HepG2 (cell line): ENCODE results near the gene KCNH1. TPM values are rescaled to one million over a fixed set of nuclear protein-coding genes. Genes with fewer than 3 reads are reported as not detected.

ENCODE experiments used
- ATAC-seq: fragments of 200-7000 bp; cut with Tn5 transposase; 3 replicates; pipeline ENCODE4 v1.9.1; 2020; ENCODE audit warnings: mild to moderate bottlenecking, moderate library complexity
- BruUV-seq: library from RNA; stranded (reverse); fragments of 400-500 nt; replicated peaks from 2 replicates; lab custom pipeline; 2021; lab: Mats Ljungman, UMichigan
- CTCF ChIA-PET: fragments of 300-600 bp; formaldehyde crosslinking; extraction: SDS; loops from one replicate; lab custom pipeline; 2021; ENCODE audit warnings: low total read pairs, inconsistent platforms, low intra/inter-chr PET ratio; lab: Yijun Ruan, JAX
- POLR2A ChIA-PET: fragments of 350-600 bp; sonication (Branson Sonifier 250); formaldehyde crosslinking; loops from one replicate; lab custom pipeline; 2020; ENCODE audit warnings: antibody characterized with exemption, inconsistent platforms; lab: Yijun Ruan, JAX
- DNase-seq: peaks from one replicate; pipeline ENCODE4 v3.0.0-alpha.2; 2015; ENCODE audit warnings: low spot score
- FAIRE-seq: peaks from 3 replicates; lab custom pipeline; 2011; peaks lifted over from hg19 to GRCh38; lab: Jason Lieb, UNC
- H2AFZ ChIP-seq: one replicate; pipeline ENCODE4 v1.6.1; 2011; ENCODE audit warnings: low read length, inconsistent platforms
- H3K27ac ChIP-seq: fragments of 300-600 bp; 3 replicates; pipeline ENCODE4 v1.8.0; 2011; ENCODE audit warnings: mixed run types, mild to moderate bottlenecking, mixed read lengths, low read length, inconsistent platforms; ENCODE audit not compliant: insufficient read depth; ENCODE audit errors: extremely low read length
- H3K27me3 ChIP-seq, 2 experiments: fragments of 200-600 bp in 1 of 2; 2 replicates in 1 of 2; 3 replicates in 1 of 2; pipeline versions ENCODE4 v1.6.0 to v1.8.0; 2011; ENCODE audit warnings: low read length in 2 of 2, mild to moderate bottlenecking in 2 of 2, moderate library complexity in 2 of 2, inconsistent platforms in 1 of 2; ENCODE audit not compliant: insufficient read depth in 2 of 2, control insufficient read depth in 1 of 2
- H3K36me3 ChIP-seq, 2 experiments: fragments of 200-600 bp in 1 of 2; replicated peaks in 1 of 2; 2 replicates in 1 of 2; 3 replicates in 1 of 2; pipeline versions ENCODE4 v1.5.1 to v1.8.0; 2011; ENCODE audit warnings: low read length in 2 of 2, inconsistent platforms in 1 of 2; ENCODE audit not compliant: insufficient read depth in 2 of 2, control insufficient read depth in 1 of 2
- H3K4me1 ChIP-seq: 2 replicates; pipeline ENCODE4 v1.5.1; 2012; ENCODE audit warnings: low read length, inconsistent platforms; ENCODE audit not compliant: insufficient read depth
- H3K4me2 ChIP-seq: 2 replicates; pipeline ENCODE4 v1.6.0; 2011; ENCODE audit warnings: low read depth, low read length, inconsistent platforms
- H3K4me3 ChIP-seq, 3 experiments: fragments of 200-600 bp in 1 of 3; sonication (generic), shearing (Covaris generic) in 1 of 3; replicated peaks in 1 of 3; 2 replicates each; pipeline ENCODE4 v1.5.1; 2011 to 2016; ENCODE audit warnings: low read length in 3 of 3, inconsistent platforms in 2 of 3, low read depth in 2 of 3, mild to moderate bottlenecking in 2 of 3, control low read depth in 1 of 3, mixed read lengths in 1 of 3; ENCODE audit not compliant: insufficient read depth in 1 of 3
- H3K79me2 ChIP-seq: one replicate; pipeline ENCODE4 v1.6.1; 2011; ENCODE audit warnings: low read length, inconsistent platforms; ENCODE audit not compliant: insufficient read depth
- H3K9ac ChIP-seq: 2 replicates; pipeline ENCODE4 v1.6.0; 2011; ENCODE audit warnings: mild to moderate bottlenecking, low read depth, low read length, inconsistent platforms; ENCODE audit not compliant: insufficient read depth
- H3K9me3 ChIP-seq: 2 replicates; pipeline ENCODE4 v1.5.1; 2012; ENCODE audit warnings: mild to moderate bottlenecking, low read length
- H4K20me1 ChIP-seq: 2 replicates; pipeline ENCODE4 v1.6.0; 2011; ENCODE audit warnings: inconsistent platforms, mild to moderate bottlenecking, low read length, moderate library complexity; ENCODE audit not compliant: insufficient read depth
- FOXP1 ChIP-seq, 2 experiments: fragments of 450-650 bp in 1 of 2; IDR thresholded peaks; 2 replicates each; pipeline ENCODE4 v1.6.1; 2017 to 2018; ENCODE audit warnings: antibody characterized with exemption in 1 of 2
- HNRNPH1 ChIP-seq: fragments of 200-400 bp; formaldehyde crosslinking; optimal IDR thresholded peaks from 2 replicates; pipeline ENCODE3; 2017; ENCODE audit warnings: mild to moderate bottlenecking, low read depth, low read length
- NFRKB ChIP-seq: fragments of 450-650 bp; IDR thresholded peaks from 2 replicates; pipeline ENCODE4 v1.6.1; 2017
- PAWR ChIP-seq: sonication (generic); formaldehyde crosslinking; IDR thresholded peaks from 2 replicates; pipeline ENCODE4 v1.4.0; 2020; ENCODE audit warnings: missing genetic modification reagents, mild to moderate bottlenecking, borderline replicate concordance
- STAG1 ChIP-seq: sonication (generic); formaldehyde crosslinking; IDR thresholded peaks from 2 replicates; pipeline ENCODE4 v1.4.0; 2020; ENCODE audit warnings: missing genetic modification reagents
- TAF1 ChIP-seq: sonication (generic); formaldehyde crosslinking; IDR thresholded peaks from 2 replicates; pipeline ENCODE4 v1.4.0; 2020; ENCODE audit warnings: missing genetic modification reagents
- TCF12 ChIP-seq, 2 experiments: fragments of 450-650 bp in 1 of 2; sonication (generic) in 1 of 2; formaldehyde crosslinking in 1 of 2; IDR thresholded peaks; 2 replicates each; pipeline versions ENCODE4 v1.6.1 to v1.8.0; 2017 to 2022; ENCODE audit warnings: antibody characterized with exemption in 1 of 2, mild to moderate bottlenecking in 1 of 2, missing genetic modification reagents in 1 of 2, moderate library complexity in 1 of 2
- ZC3H4 ChIP-seq: sonication (generic); formaldehyde crosslinking; IDR thresholded peaks from 2 replicates; pipeline ENCODE4 v1.4.0; 2020; ENCODE audit warnings: missing genetic modification reagents, borderline replicate concordance
- ZNF615 ChIP-seq: sonication (generic); formaldehyde crosslinking; IDR thresholded peaks from 2 replicates; pipeline ENCODE4 v1.5.0; 2020; ENCODE audit warnings: mild to moderate bottlenecking, missing genetic modification reagents, borderline replicate concordance
- ZNF672 ChIP-seq: sonication (generic); formaldehyde crosslinking; IDR thresholded peaks from 2 replicates; pipeline ENCODE4 v1.8.1; 2022; ENCODE audit warnings: missing genetic modification reagents
- ZNF747 ChIP-seq: sonication (generic); formaldehyde crosslinking; IDR thresholded peaks from 2 replicates; pipeline ENCODE4 v1.8.1; 2023; ENCODE audit warnings: missing genetic modification reagents, mild to moderate bottlenecking, borderline replicate concordance
- ZNF772 ChIP-seq: sonication (generic); formaldehyde crosslinking; IDR thresholded peaks from 2 replicates; pipeline ENCODE4 v1.5.0; 2020; ENCODE audit warnings: mild to moderate bottlenecking, missing genetic modification reagents
- WGBS: methylation state at CpG from one replicate; pipeline ENCODE4 v1.1.6; 2017; ENCODE audit warnings: low lambda C conversion rate; 5-methylcytosine and 5-hydroxymethylcytosine counted together
- in situ Hi-C: cut with HindIII; loops from 2 replicates; pipeline ENCODE4 v1.10.0; 2017; ENCODE audit warnings: low pct_unique_long_range_greater_than_20kb; ENCODE audit not compliant: extremely low pct_ligation_motif_present
- intact Hi-C: fragments of 100-400 bp; cut with micrococcal nuclease; formaldehyde crosslinking; loops from one replicate; pipeline ENCODE4 v1.10.0; 2022; ENCODE audit not compliant: unreplicated experiment
- polyA plus RNA-seq, 8 experiments: library from polyadenylated mRNA; depleted of rRNA in 3 of 8; stranded (reverse) in 7 of 8; unstranded in 1 of 8; fragments of >200 nt; fragmentation: Illumina TruSeq in 4 of 8; extraction: Trizol in 4 of 8; gene quantifications; 2 replicates each; pipeline versions ENCODE4 v1.2.1 to v1.2.3, GENCODE V29; 2011 to 2016; ENCODE audit warnings: low read depth in 4 of 8, missing spikeins in 1 of 8, mixed read lengths in 1 of 8; ENCODE audit not compliant: insufficient read depth in 1 of 8
- total RNA-seq, 5 experiments: library from RNA; depleted of rRNA; stranded (reverse); fragments of >200 nt; fragmentation: Illumina TruSeq; extraction: Trizol; gene quantifications; 2 replicates each; pipeline ENCODE4 v1.2.3, GENCODE V29; 2016; ENCODE audit warnings: low read depth in 1 of 5
- TF ChIP-seq, protein P1 (sequence below): IDR thresholded peaks from 2 replicates; pipeline ENCODE4 v1.6.1; 2016; ENCODE audit warnings: missing compliant biosample characterization, missing genetic modification reagents, borderline replicate concordance

The KCNH1 gene
- total and polyA plus RNA-seq, 2 of the 13 experiments (the other 11 are each of a cell fraction or from before 2014, with no cell fraction given), result not detected

- TF ChIP-seq ZNF672 (no peak), PAWR (CRISPR knock-in tag) (no peak), ZNF747 (CRISPR knock-in tag) (no peak), ZNF615 (no peak), FOXP1 (IDR thresholded peaks at IDR 0.05) (no peak), FOXP1 (CRISPR knock-in tag; IDR thresholded peaks at IDR 0.05) (no peak), HNRNPH1 (no peak), STAG1 (CRISPR knock-in tag) (no peak), TCF12 (IDR thresholded peaks at IDR 0.05) (no peak), TCF12 (CRISPR knock-in tag; IDR thresholded peaks at IDR 0.05) (no peak), ZC3H4 (CRISPR knock-in tag) (no peak), NFRKB (no peak), TAF1 (CRISPR knock-in tag) (no peak)
- TF ChIP-seq, protein P1, sequence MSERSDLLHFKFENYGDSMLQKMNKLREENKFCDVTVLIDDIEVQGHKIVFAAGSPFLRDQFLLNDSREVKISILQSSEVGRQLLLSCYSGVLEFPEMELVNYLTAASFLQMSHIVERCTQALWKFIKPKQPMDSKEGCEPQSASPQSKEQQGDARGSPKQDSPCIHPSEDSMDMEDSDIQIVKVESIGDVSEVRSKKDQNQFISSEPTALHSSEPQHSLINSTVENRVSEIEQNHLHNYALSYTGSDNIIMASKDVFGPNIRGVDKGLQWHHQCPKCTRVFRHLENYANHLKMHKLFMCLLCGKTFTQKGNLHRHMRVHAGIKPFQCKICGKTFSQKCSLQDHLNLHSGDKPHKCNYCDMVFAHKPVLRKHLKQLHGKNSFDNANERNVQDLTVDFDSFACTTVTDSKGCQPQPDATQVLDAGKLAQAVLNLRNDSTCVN (CRISPR knock-in tag), result no peak
- TF ChIP-seq, all 625 proteins: peak for 0
Measured at GRCh38 chr1:211113566-211113965, 20.4 kb downstream of the KCNH1 start (continued).

DNA sequence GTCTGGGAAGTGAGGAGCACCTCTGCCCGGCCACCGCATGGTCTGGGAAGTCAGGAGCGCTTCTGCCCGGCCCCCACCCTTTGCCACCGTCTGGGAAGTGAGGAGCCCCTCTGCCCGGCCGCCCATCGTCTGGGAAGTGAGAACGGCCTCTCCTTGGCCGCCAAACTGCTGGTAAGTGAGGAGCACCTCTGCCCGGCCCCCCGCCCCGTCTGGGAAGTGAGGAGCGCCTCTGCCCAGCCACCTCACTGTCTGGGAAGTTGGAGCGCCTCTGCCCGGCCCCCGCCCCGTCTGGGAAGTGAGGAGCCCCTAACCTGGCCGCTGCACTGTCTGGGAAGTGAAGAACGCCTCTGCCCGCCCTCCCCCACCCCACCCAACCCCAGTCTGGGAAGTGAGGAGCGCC lies 22.6 kb downstream of the KCNH1 start:
- Histone ChIP-seq H3K9ac (no peak overlapping the region), H3K27me3 (peaks cover 0 to 3% of the 10 kb centered on the region in 2 experiments; a peak in 1 of 5 replicates)
- 45% methylated on average over 5 of the region's 22 CpGs for WGBS
- intact Hi-C loops, result no loop called here
- no peak for FAIRE-seq
- ATAC-seq, result no peak
- CTCF ChIA-PET, result no interaction called here
- TF ChIP-seq ZNF772, result no peak
- TF ChIP-seq, all 625 proteins: peak for 0
- no peak overlapping the region for H2AFZ ChIP-seq
- no peak overlapping the region for H3K4me3 ChIP-seq
- no peaks in the 10 kb centered on the region for H3K79me2 ChIP-seq
- POLR2A ChIA-PET, result no interaction called here
- no peak overlapping the region for H3K4me2 ChIP-seq
- in situ Hi-C loops, result no loop called here
- no peak for DNase-seq
- no peaks in the 10 kb centered on the region for H3K4me1 ChIP-seq
- H3K27ac ChIP-seq, result no peak overlapping the region
- H4K20me1 ChIP-seq, result no peaks in the 10 kb centered on the region
- BruUV-seq, result no TSS peak
- no peaks in the 10 kb centered on the region for H3K36me3 ChIP-seq
- H3K9me3 ChIP-seq, result no peaks in the 10 kb centered on the region
